Esophagus squamous epithelium (tissue), 5 donors: ENCODE measurements around the gene NMT1. TPM values are rescaled to one million over a fixed set of nuclear protein-coding genes. Genes with fewer than 3 reads are reported as not detected.

ENCODE experiments used
- DNase-seq: peaks from one replicate; lab custom pipeline; 2025; lab: John Stamatoyannopoulos, UW
- H3K27ac ChIP-seq, 4 donors: fragments of 200-600 bp; sonication (generic); one replicate each; pipeline ENCODE4 v1.5.1; 2016 to 2019; ENCODE audit warnings: mild to moderate bottlenecking in 1 of 4
- H3K27me3 ChIP-seq, 4 donors: fragments of 200-600 bp; sonication (generic); 1 replicate in 3 of 4; 2 replicates in 1 of 4; pipeline versions ENCODE4 v1.5.1 to v1.6.0; 2017 to 2021; ENCODE audit warnings: antibody characterized with exemption in 1 of 4
- H3K36me3 ChIP-seq, 3 donors: fragments of 200-600 bp; sonication (generic); one replicate each; pipeline ENCODE4 v1.5.1; 2016 to 2019
- H3K4me1 ChIP-seq, 3 donors: fragments of 200-600 bp; sonication (generic); one replicate each; pipeline ENCODE4 v1.5.1; 2017 to 2019
- H3K4me3 ChIP-seq, 4 donors: fragments of 200-600 bp; sonication (generic); 1 replicate in 3 of 4; 2 replicates in 1 of 4; pipeline ENCODE4 v1.5.1; 2016 to 2019; ENCODE audit warnings: mild to moderate bottlenecking in 2 of 4, moderate library complexity in 1 of 4
- H3K9me3 ChIP-seq, 3 donors: fragments of 200-600 bp; sonication (generic); one replicate each; pipeline ENCODE4 v1.5.1; 2016 to 2019
- CTCF ChIP-seq, 6 experiments: fragments of 450-650 bp in 4 of 6; fragments of 200-600 bp in 2 of 6; sonication (generic) in 2 of 6; IDR thresholded peaks; one replicate each; pipeline ENCODE4 v1.5.1; 2016 to 2019; ENCODE audit warnings: antibody characterized with exemption in 6 of 6, mild to moderate bottlenecking in 4 of 6, moderate library complexity in 4 of 6
- POLR2A ChIP-seq, 4 donors: fragments of 450-650 bp; IDR thresholded peaks; one replicate each; pipeline ENCODE4 v1.6.1; 2017; ENCODE audit warnings: antibody characterized with exemption in 4 of 4, mild to moderate bottlenecking in 4 of 4, moderate library complexity in 3 of 4
- WGBS, 2 donors: methylation state at CpG; one replicate each; pipeline ENCODE4 v1.1.5; 2018; 5-methylcytosine and 5-hydroxymethylcytosine counted together
- intact Hi-C: fragments of 100-400 bp; cut with DNase I; formaldehyde crosslinking; loops from one replicate; pipeline ENCODE4 v1.15.0; 2022
- total RNA-seq, 4 donors: library from RNA; depleted of rRNA; stranded (reverse); fragments of >200 nt; gene quantifications; one replicate each; pipeline ENCODE4 v1.1.0, GENCODE V29; 2016
- donor health status: DM: yes; HTN: yes; CAD: no.

Gene NMT1
- total RNA-seq, 4 donors from 2014 or later, result 54.6 to 66.2 (median 57.8) TPM

- Histone ChIP-seq H3K27me3 (no peaks in the 10 kb centered on the region), H3K9me3 (no peaks in the 10 kb centered on the region), H3K4me3 (no peak overlapping the region), H3K4me1 (peaks cover 0 to 18% (median 4%) of the 10 kb centered on the region in 3 donors), H3K36me3 (peaks cover 3 to 70% (median 6%) of the 10 kb centered on the region in 3 donors), H3K27ac (no peak overlapping the region)
- no peak for TF ChIP-seq POLR2A (IDR thresholded peaks at IDR 0.05)
- no peak for TF ChIP-seq CTCF (IDR thresholded peaks at IDR 0.05)
- DNase-seq, result no peak
- 74 to 77% methylated on average over 11 of the region's 11 CpGs for WGBS, 2 donors
- intact Hi-C loops, result no loop called here
Measured at GRCh38 chr17:45115871-45116270, 54.8 kb downstream of the NMT1 start.

- Histone ChIP-seq H3K27me3 (no peaks in the 10 kb centered on the region), H3K9me3 (no peaks in the 10 kb centered on the region), H3K4me3 (no peak overlapping the region), H3K36me3 (peaks cover 3 to 75% (median 6%) of the 10 kb centered on the region in 3 donors), H3K4me1 (peaks cover 0 to 12% (median 0%) of the 10 kb centered on the region in 3 donors), H3K27ac (no peak overlapping the region)
- intact Hi-C loops, result no loop called here
- no peak for DNase-seq
- 84 to 87% methylated on average over 5 to 8 of the region's 10 CpGs for WGBS, 2 donors
- TF ChIP-seq POLR2A (IDR thresholded peaks at IDR 0.05) (no peak), CTCF (IDR thresholded peaks at IDR 0.05) (no peak)
Measured at GRCh38 chr17:45116434-45117016, 55.4 kb downstream of the NMT1 start.

GRCh38 chr17:45117334-45117733 is 56.2 kb downstream of the NMT1 start:
- no peak overlapping the region for H3K27ac ChIP-seq
- no peak for DNase-seq
- peaks cover 0 to 11% (median 0%) of the 10 kb centered on the region in 3 donors for H3K4me1 ChIP-seq
- TF ChIP-seq CTCF (IDR thresholded peaks at IDR 0.05), result no peak
- TF ChIP-seq POLR2A (IDR thresholded peaks at IDR 0.05), result no peak
- no peak overlapping the region for H3K4me3 ChIP-seq
- 84 to 100% methylated on average over 1 to 4 of the region's 4 CpGs for WGBS, 2 donors
- no peaks in the 10 kb centered on the region for H3K27me3 ChIP-seq
- no peaks in the 10 kb centered on the region for H3K9me3 ChIP-seq
- H3K36me3 ChIP-seq, result peaks cover 3 to 72% (median 6%) of the 10 kb centered on the region in 3 donors
- intact Hi-C loops, result no loop called here

- DNase-seq, result no peak
- Histone ChIP-seq H3K27me3 (no peaks in the 10 kb centered on the region), H3K9me3 (no peaks in the 10 kb centered on the region), H3K36me3 (peaks cover 3 to 65% (median 6%) of the 10 kb centered on the region in 3 donors), H3K27ac (no peak overlapping the region), H3K4me3 (no peak overlapping the region), H3K4me1 (peaks cover 3 to 14% (median 5%) of the 10 kb centered on the region in 3 donors)
- TF ChIP-seq CTCF (IDR thresholded peaks at IDR 0.05), result no peak
- no peak for TF ChIP-seq POLR2A (IDR thresholded peaks at IDR 0.05)
- intact Hi-C loops, result no loop called here
- WGBS, 2 donors, result 75 to 93% methylated on average over 5 to 8 of the region's 20 CpGs
Measured at GRCh38 chr17:45117848-45118646, 56.9 kb downstream of the NMT1 start.

GRCh38 chr17:45118691-45119090 is 57.6 kb downstream of the NMT1 start:
- intact Hi-C loops, result no loop called here
- Histone ChIP-seq H3K27ac (no peak overlapping the region), H3K9me3 (no peaks in the 10 kb centered on the region), H3K36me3 (peaks cover 3 to 58% (median 6%) of the 10 kb centered on the region in 3 donors), H3K4me1 (peaks cover 10 to 21% (median 12%) of the 10 kb centered on the region in 3 donors), H3K4me3 (no peak overlapping the region), H3K27me3 (no peaks in the 10 kb centered on the region)
- 82 to 84% methylated on average over 3 to 15 of the region's 23 CpGs for WGBS, 2 donors
- TF ChIP-seq CTCF (IDR thresholded peaks at IDR 0.05), result no peak
- no peak for TF ChIP-seq POLR2A (IDR thresholded peaks at IDR 0.05)
- DNase-seq, result no peak
